Effector memory CD4-positive, alpha-beta T cell (primary cell): Measurements from ENCODE around the gene FBXO5.
"Not testable (repeated sequence)": the region's sequence is repeated elsewhere in the genome, so short reads cannot be mapped to it uniquely, and the experiment has no call there.

Experiments
- DNase-seq, 3 donors: peaks; one replicate each; pipeline ENCODE4 v3.0.0-alpha.2; 2020
- H3K27ac ChIP-seq: 2 replicates; pipeline ENCODE4 v1.7.0; 2013; ENCODE audit warnings: mild to moderate bottlenecking, low read length, moderate library complexity; ENCODE audit not compliant: insufficient read depth, poor library complexity, severe bottlenecking
- H3K27me3 ChIP-seq: replicated peaks from 2 replicates; pipeline ENCODE4 v1.7.0; 2013; ENCODE audit warnings: mild to moderate bottlenecking, low read length; ENCODE audit not compliant: insufficient read depth, control insufficient read depth, poor library complexity, severe bottlenecking
- H3K36me3 ChIP-seq: 2 replicates; pipeline ENCODE4 v1.7.0; 2013; ENCODE audit warnings: mild to moderate bottlenecking, low read length, moderate library complexity; ENCODE audit not compliant: control insufficient read depth, insufficient read depth
- H3K4me1 ChIP-seq: 2 replicates; pipeline ENCODE4 v1.7.0; 2013; ENCODE audit warnings: low read length, mild to moderate bottlenecking; ENCODE audit not compliant: control insufficient read depth, insufficient read depth, poor library complexity, severe bottlenecking
- H3K4me3 ChIP-seq: 2 replicates; pipeline ENCODE4 v1.7.0; 2013; ENCODE audit warnings: low read length, low read depth, mild to moderate bottlenecking; ENCODE audit not compliant: insufficient read depth, poor library complexity, severe bottlenecking
- H3K9me3 ChIP-seq: 2 replicates; pipeline ENCODE4 v1.7.0; 2013; ENCODE audit warnings: mild to moderate bottlenecking, low read length, moderate library complexity; ENCODE audit not compliant: control insufficient read depth

Gene FBXO5

GRCh38 chr6:153016846-153017245 lies 34.0 kb upstream of the FBXO5 start:
- Histone ChIP-seq H3K4me3 (no peak overlapping the region), H3K36me3 (no peaks in the 10 kb centered on the region), H3K4me1 (no peaks in the 10 kb centered on the region), H3K9me3 (no peaks in the 10 kb centered on the region), H3K27me3 (no peaks in the 10 kb centered on the region), H3K27ac (no peak overlapping the region)
- DNase-seq: no peak

- Histone ChIP-seq H3K4me3 (no peak overlapping the region), H3K27ac (no peak overlapping the region), H3K27me3 (no peaks in the 10 kb centered on the region), H3K9me3 (no peaks in the 10 kb centered on the region), H3K36me3 (no peaks in the 10 kb centered on the region), H3K4me1 (no peaks in the 10 kb centered on the region)
- no peak for DNase-seq
Measured at GRCh38 chr6:153015094-153015640, 32.3 kb upstream of the FBXO5 start.

- Histone ChIP-seq H3K4me3 (no peak overlapping the region), H3K9me3 (no peaks in the 10 kb centered on the region), H3K27me3 (no peaks in the 10 kb centered on the region), H3K4me1 (no peaks in the 10 kb centered on the region), H3K36me3 (no peaks in the 10 kb centered on the region), H3K27ac (no peak overlapping the region)
- no peak for DNase-seq
Measured at GRCh38 chr6:153013438-153013837, 30.6 kb upstream of the FBXO5 start.

GRCh38 chr6:153012856-153013255 lies 30.0 kb upstream of the FBXO5 start:
- no peaks in the 10 kb centered on the region for H3K4me1 ChIP-seq
- H3K27ac ChIP-seq: no peak overlapping the region
- H3K27me3 ChIP-seq: no peaks in the 10 kb centered on the region
- H3K9me3 ChIP-seq: no peaks in the 10 kb centered on the region
- no peak overlapping the region for H3K4me3 ChIP-seq
- DNase-seq: no peak
- no peaks in the 10 kb centered on the region for H3K36me3 ChIP-seq

GRCh38 chr6:153003366-153003690 lies 20.5 kb upstream of the FBXO5 start:
- H3K27ac ChIP-seq: peak overlapping the region; percentile 71

GRCh38 chr6:153002613-153003365 lies 19.9 kb upstream of the FBXO5 start, which contains the start of gene MTRF1L:
Gene MTRF1L, minus strand, starts transcription at chr6:153002709. Its CDS starts 24 bp downstream, at chr6:153002685.
- no peaks in the 10 kb centered on the region for H3K27me3 ChIP-seq
- H3K9me3 ChIP-seq: no peaks in the 10 kb centered on the region
- peak within 1 kb of the TSS; percentile 71 for H3K27ac ChIP-seq
- peak; percentile 70 to 80 (median 78) for DNase-seq
- H3K4me3 ChIP-seq: peak within 1 kb of the TSS; percentile 65
- H3K36me3 ChIP-seq: no peaks in the 10 kb centered on the region
- H3K4me1 ChIP-seq: peaks cover 18% of the 10 kb centered on the region

More at GRCh38 chr6:153003366-153003690, 20.5 kb upstream of the FBXO5 start:
- Histone ChIP-seq H3K4me1 (peaks cover 18% of the 10 kb centered on the region), H3K36me3 (no peaks in the 10 kb centered on the region), H3K9me3 (no peaks in the 10 kb centered on the region), H3K4me3 (peak overlapping the region; percentile 65), H3K27me3 (no peaks in the 10 kb centered on the region)
- no peak for DNase-seq

GRCh38 chr6:153001767-153002612 lies 19.1 kb upstream of the FBXO5 start:
- Histone ChIP-seq H3K4me1 (peaks cover 18% of the 10 kb centered on the region), H3K36me3 (no peaks in the 10 kb centered on the region), H3K9me3 (no peaks in the 10 kb centered on the region), H3K27me3 (no peaks in the 10 kb centered on the region), H3K4me3 (peak overlapping the region; percentile 65), H3K27ac (peak overlapping the region; percentile 71)
- DNase-seq: no peak

GRCh38 chr6:153000790-153001189 lies 17.9 kb upstream of the FBXO5 start:
- H3K9me3 ChIP-seq, H3K27me3 ChIP-seq, DNase-seq, H3K4me3 ChIP-seq, H3K27ac ChIP-seq, H3K36me3 ChIP-seq: not testable (repeated sequence)
- H3K4me1 ChIP-seq: peaks cover 18% of the 10 kb centered on the region

GRCh38 chr6:153000243-153000642 lies 17.4 kb upstream of the FBXO5 start:
- Histone ChIP-seq H3K36me3 (peaks cover 9% of the 10 kb centered on the region), H3K9me3 (no peaks in the 10 kb centered on the region), H3K4me1 (peaks cover 18% of the 10 kb centered on the region), H3K27me3 (no peaks in the 10 kb centered on the region), H3K4me3 (no peak overlapping the region), H3K27ac (no peak overlapping the region)
- DNase-seq: no peak

- peaks cover 18% of the 10 kb centered on the region for H3K4me1 ChIP-seq
- not testable (repeated sequence) for DNase-seq, H3K4me3 ChIP-seq, H3K36me3 ChIP-seq, H3K27me3 ChIP-seq, H3K9me3 ChIP-seq, H3K27ac ChIP-seq
Measured at GRCh38 chr6:152999538-152999937, 16.7 kb upstream of the FBXO5 start.
